ENCODE data around the gene CARS1. TPM values are rescaled to one million over a fixed set of nuclear protein-coding genes. Genes with fewer than 3 reads are reported as not detected.

The CARS1 gene
- polyA plus RNA-seq, 1 donor = 41.6 TPM

- Histone ChIP-seq H3K36me3 (ENCODE audit: control insufficient read depth, insufficient read depth, low read length) (peaks cover 24% of the 10 kb centered on the region), H3K27me3 (ENCODE audit: control insufficient read depth, insufficient read depth, low read length) (no peaks in the 10 kb centered on the region), H3K4me3 (ENCODE audit: low read length) (no peak overlapping the region), H3K27ac (ENCODE audit: low read length) (peak overlapping the region; percentile 32), H3K4me1 (ENCODE audit: control insufficient read depth, insufficient read depth, low read length) (peaks cover 18% of the 10 kb centered on the region), H3K9me3 (ENCODE audit: control insufficient read depth, low read depth, low read length) (no peaks in the 10 kb centered on the region)
- 80% methylated on average over 1 of the region's 18 CpGs for WGBS (ENCODE audit: insufficient coverage, low lambda C conversion rate)
- peak; percentile 29 to 53 for DNase-seq
These were observed 7.6 kb downstream of the CARS1 start for GRCh38 chr11:3049430-3050243.

- H3K36me3 ChIP-seq (ENCODE audit: control insufficient read depth, insufficient read depth, low read length) = peaks cover 32% of the 10 kb centered on the region
- no peak overlapping the region for H3K27ac ChIP-seq (ENCODE audit: low read length)
- H3K4me3 ChIP-seq (ENCODE audit: low read length) = no peak overlapping the region
- H3K9me3 ChIP-seq (ENCODE audit: control insufficient read depth, low read depth, low read length) = no peaks in the 10 kb centered on the region
- no peaks in the 10 kb centered on the region for H3K27me3 ChIP-seq (ENCODE audit: control insufficient read depth, insufficient read depth, low read length)
- no CpG with 5 or more reads among the region's 16 CpGs for WGBS (ENCODE audit: insufficient coverage, low lambda C conversion rate)
- H3K4me1 ChIP-seq (ENCODE audit: control insufficient read depth, insufficient read depth, low read length) = peaks cover 26% of the 10 kb centered on the region
- no peak for DNase-seq
These were observed 9.6 kb downstream of the CARS1 start for GRCh38 chr11:3047637-3048036.

GRCh38 chr11:3046641-3047040 lies 10.6 kb downstream of the CARS1 start:
- WGBS (ENCODE audit: insufficient coverage, low lambda C conversion rate) = no CpG with 5 or more reads among the region's 8 CpGs
- DNase-seq = no peak
- Histone ChIP-seq H3K27ac (ENCODE audit: low read length) (no peak overlapping the region), H3K27me3 (ENCODE audit: control insufficient read depth, insufficient read depth, low read length) (no peaks in the 10 kb centered on the region), H3K4me3 (ENCODE audit: low read length) (no peak overlapping the region), H3K4me1 (ENCODE audit: control insufficient read depth, insufficient read depth, low read length) (peaks cover 29% of the 10 kb centered on the region), H3K9me3 (ENCODE audit: control insufficient read depth, low read depth, low read length) (no peaks in the 10 kb centered on the region), H3K36me3 (ENCODE audit: control insufficient read depth, insufficient read depth, low read length) (peaks cover 27% of the 10 kb centered on the region)

GRCh38 chr11:3046190-3046589 lies 11.0 kb downstream of the CARS1 start:
- WGBS (ENCODE audit: insufficient coverage, low lambda C conversion rate) = no CpG with 5 or more reads among the region's 12 CpGs
- no peak overlapping the region for H3K4me3 ChIP-seq (ENCODE audit: low read length)
- H3K9me3 ChIP-seq (ENCODE audit: control insufficient read depth, low read depth, low read length) = no peaks in the 10 kb centered on the region
- H3K4me1 ChIP-seq (ENCODE audit: control insufficient read depth, insufficient read depth, low read length) = peaks cover 28% of the 10 kb centered on the region
- H3K36me3 ChIP-seq (ENCODE audit: control insufficient read depth, insufficient read depth, low read length) = peaks cover 26% of the 10 kb centered on the region
- H3K27me3 ChIP-seq (ENCODE audit: control insufficient read depth, insufficient read depth, low read length) = no peaks in the 10 kb centered on the region
- DNase-seq = no peak
- no peak overlapping the region for H3K27ac ChIP-seq (ENCODE audit: low read length)

- Histone ChIP-seq H3K4me1 (ENCODE audit: control insufficient read depth, insufficient read depth, low read length) (peaks cover 17% of the 10 kb centered on the region), H3K4me3 (ENCODE audit: low read length) (no peak overlapping the region)
- no peak for DNase-seq
These were observed 12.3 kb downstream of the CARS1 start for GRCh38 chr11:3044915-3045314.

GRCh38 chr11:3044004-3044403 lies 13.2 kb downstream of the CARS1 start:
- Histone ChIP-seq H3K9me3 (ENCODE audit: control insufficient read depth, low read depth, low read length) (no peaks in the 10 kb centered on the region), H3K27me3 (ENCODE audit: control insufficient read depth, insufficient read depth, low read length) (no peaks in the 10 kb centered on the region), H3K4me1 (ENCODE audit: control insufficient read depth, insufficient read depth, low read length) (peaks cover 17% of the 10 kb centered on the region), H3K4me3 (ENCODE audit: low read length) (no peak overlapping the region), H3K36me3 (ENCODE audit: control insufficient read depth, insufficient read depth, low read length) (peaks cover 42% of the 10 kb centered on the region), H3K27ac (ENCODE audit: low read length) (no peak overlapping the region)
- no peak for DNase-seq
- no CpG with 5 or more reads among the region's 6 CpGs for WGBS (ENCODE audit: insufficient coverage, low lambda C conversion rate)

More at GRCh38 chr11:3044915-3045314, 12.3 kb downstream of the CARS1 start:
- peaks cover 37% of the 10 kb centered on the region for H3K36me3 ChIP-seq (ENCODE audit: control insufficient read depth, insufficient read depth, low read length)
- WGBS (ENCODE audit: insufficient coverage, low lambda C conversion rate) = no CpG with 5 or more reads among the region's 12 CpGs
- no peak overlapping the region for H3K27ac ChIP-seq (ENCODE audit: low read length)
- no peaks in the 10 kb centered on the region for H3K27me3 ChIP-seq (ENCODE audit: control insufficient read depth, insufficient read depth, low read length)
- H3K9me3 ChIP-seq (ENCODE audit: control insufficient read depth, low read depth, low read length) = no peaks in the 10 kb centered on the region

GRCh38 chr11:3043315-3043871 lies 13.8 kb downstream of the CARS1 start:
- no peak overlapping the region for H3K27ac ChIP-seq (ENCODE audit: low read length)
- H3K4me1 ChIP-seq (ENCODE audit: control insufficient read depth, insufficient read depth, low read length) = peaks cover 17% of the 10 kb centered on the region
- peaks cover 45% of the 10 kb centered on the region for H3K36me3 ChIP-seq (ENCODE audit: control insufficient read depth, insufficient read depth, low read length)
- no peaks in the 10 kb centered on the region for H3K9me3 ChIP-seq (ENCODE audit: control insufficient read depth, low read depth, low read length)
- no peak for DNase-seq
- no peak overlapping the region for H3K4me3 ChIP-seq (ENCODE audit: low read length)
- no CpG with 5 or more reads among the region's 16 CpGs for WGBS (ENCODE audit: insufficient coverage, low lambda C conversion rate)
- no peaks in the 10 kb centered on the region for H3K27me3 ChIP-seq (ENCODE audit: control insufficient read depth, insufficient read depth, low read length)

- WGBS (ENCODE audit: insufficient coverage, low lambda C conversion rate) = no CpG with 5 or more reads among the region's 11 CpGs
- no peak overlapping the region for H3K4me3 ChIP-seq (ENCODE audit: low read length)
- no peak for DNase-seq
- peaks cover 17% of the 10 kb centered on the region for H3K4me1 ChIP-seq (ENCODE audit: control insufficient read depth, insufficient read depth, low read length)
- H3K27ac ChIP-seq (ENCODE audit: low read length) = peak overlapping the region; percentile 69
- no peaks in the 10 kb centered on the region for H3K9me3 ChIP-seq (ENCODE audit: control insufficient read depth, low read depth, low read length)
- no peaks in the 10 kb centered on the region for H3K27me3 ChIP-seq (ENCODE audit: control insufficient read depth, insufficient read depth, low read length)
- peaks cover 52% of the 10 kb centered on the region for H3K36me3 ChIP-seq (ENCODE audit: control insufficient read depth, insufficient read depth, low read length)
These were observed 14.5 kb downstream of the CARS1 start for GRCh38 chr11:3042496-3043314.

GRCh38 chr11:3041699-3042441 lies 15.4 kb downstream of the CARS1 start:
- WGBS (ENCODE audit: insufficient coverage, low lambda C conversion rate) = 57% methylated on average over 3 of the region's 17 CpGs
- H3K9me3 ChIP-seq (ENCODE audit: control insufficient read depth, low read depth, low read length) = no peaks in the 10 kb centered on the region
- H3K27ac ChIP-seq (ENCODE audit: low read length) = peak overlapping the region; percentile 69
- H3K27me3 ChIP-seq (ENCODE audit: control insufficient read depth, insufficient read depth, low read length) = no peaks in the 10 kb centered on the region
- H3K4me1 ChIP-seq (ENCODE audit: control insufficient read depth, insufficient read depth, low read length) = peaks cover 17% of the 10 kb centered on the region
- peaks cover 57% of the 10 kb centered on the region for H3K36me3 ChIP-seq (ENCODE audit: control insufficient read depth, insufficient read depth, low read length)
- DNase-seq = peak; percentile 67
- no peak overlapping the region for H3K4me3 ChIP-seq (ENCODE audit: low read length)

GRCh38 chr11:3040881-3041280 lies 16.3 kb downstream of the CARS1 start:
- H3K9me3 ChIP-seq (ENCODE audit: control insufficient read depth, low read depth, low read length) = no peaks in the 10 kb centered on the region
- 100% methylated on average over 1 of the region's 9 CpGs for WGBS (ENCODE audit: insufficient coverage, low lambda C conversion rate)
- H3K36me3 ChIP-seq (ENCODE audit: control insufficient read depth, insufficient read depth, low read length) = peaks cover 60% of the 10 kb centered on the region
- no peaks in the 10 kb centered on the region for H3K27me3 ChIP-seq (ENCODE audit: control insufficient read depth, insufficient read depth, low read length)
- peaks cover 17% of the 10 kb centered on the region for H3K4me1 ChIP-seq (ENCODE audit: control insufficient read depth, insufficient read depth, low read length)
- H3K27ac ChIP-seq (ENCODE audit: low read length) = no peak overlapping the region
- DNase-seq = no peak
- H3K4me3 ChIP-seq (ENCODE audit: low read length) = no peak overlapping the region
